Activated naive CD4-positive, alpha-beta T cell treated with anti-CD3 and anti-CD28 coated beads, Interleukin-2, amount 50 U/mL, for 72 hours (primary cell): ENCODE data around the gene ZNF578. TPM values are rescaled to one million over a fixed set of nuclear protein-coding genes. Genes with fewer than 3 reads are reported as not detected.
"Not testable (repeated sequence)": the region's sequence is repeated elsewhere in the genome, so short reads cannot be mapped to it uniquely, and the experiment has no call there.

Source experiments
- ATAC-seq, 2 donors: fragments of 150-1000 bp; cut with Tn5 transposase; 2 replicates each; pipeline ENCODE4 v1.10.0; 2021; ENCODE audit warnings: mild to moderate bottlenecking in 2 of 2, moderate library complexity in 2 of 2
- DNase-seq, 2 donors: peaks; one replicate each; pipeline ENCODE4 v3.0.0; 2021 to 2022; ENCODE audit warnings: low spot score in 2 of 2
- H3K27ac Mint-ChIP-seq, 2 donors: one replicate each; pipeline ENCODE4 v1.8.0; 2022; ENCODE audit warnings: mild to moderate bottlenecking in 2 of 2, mixed read lengths in 2 of 2
- H3K36me3 Mint-ChIP-seq, 2 donors: one replicate each; pipeline ENCODE4 v1.8.0; 2022; ENCODE audit warnings: mixed read lengths in 2 of 2
- H3K9me3 Mint-ChIP-seq, 2 donors: one replicate each; pipeline ENCODE4 v1.8.0; 2022; ENCODE audit warnings: mixed read lengths in 2 of 2
- total RNA-seq, 2 donors: library from RNA; stranded (reverse); gene quantifications; one replicate each; pipeline ENCODE4 v1.2.3, GENCODE V29; 2022

The ZNF578 gene
- total RNA-seq, 2 donors from 2014 or later: 0.47 to 0.57 TPM

DNA sequence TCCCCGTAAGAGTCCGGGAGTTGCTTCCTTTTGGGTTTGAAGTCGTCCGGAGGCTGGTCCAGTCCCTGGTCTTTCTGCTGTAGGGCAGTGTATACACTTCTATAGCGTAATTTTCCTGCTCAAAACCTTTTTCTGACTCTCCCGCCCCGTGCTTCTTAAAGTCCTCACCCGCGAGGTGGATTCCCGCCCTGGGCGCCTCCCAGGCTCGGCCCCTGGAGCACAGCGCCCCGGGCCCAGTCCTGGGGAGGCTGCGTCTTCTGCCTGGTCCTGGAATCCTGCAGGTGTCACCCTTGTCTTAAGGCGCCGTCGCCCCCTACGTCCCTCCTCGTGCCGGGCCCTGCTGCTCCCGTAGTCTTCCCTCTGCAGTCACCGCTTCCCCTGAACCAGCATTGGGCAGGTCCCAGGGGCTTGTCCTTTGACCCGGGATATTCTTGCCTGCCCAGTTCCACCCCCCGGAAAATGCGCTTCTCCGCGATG lies 39.7 kb downstream of the ZNF578 start:
- ATAC-seq (no peak), DNase-seq (no peak)
- Mint-ChIP-seq H3K27ac (no peak overlapping the region), H3K9me3 (peaks cover 25 to 30% of the 10 kb centered on the region in 2 donors), H3K36me3 (peaks cover 49% of the 10 kb centered on the region in 2 donors)

GRCh38 chr19:52494518-52494917 lies 41.2 kb downstream of the ZNF578 start:
- DNase-seq (no peak), ATAC-seq (no peak)
- Mint-ChIP-seq H3K36me3 (peaks cover 57 to 61% of the 10 kb centered on the region in 2 donors), H3K27ac (no peak overlapping the region), H3K9me3 (peaks cover 28 to 30% of the 10 kb centered on the region in 2 donors)

GRCh38 chr19:52498571-52498970 lies 45.2 kb downstream of the ZNF578 start:
- ATAC-seq: no peak
- peaks cover 60 to 68% of the 10 kb centered on the region in 2 donors for H3K36me3 Mint-ChIP-seq
- no peak for DNase-seq
- H3K9me3 Mint-ChIP-seq: peaks cover 23 to 25% of the 10 kb centered on the region in 2 donors
- no peak overlapping the region for H3K27ac Mint-ChIP-seq

DNA sequence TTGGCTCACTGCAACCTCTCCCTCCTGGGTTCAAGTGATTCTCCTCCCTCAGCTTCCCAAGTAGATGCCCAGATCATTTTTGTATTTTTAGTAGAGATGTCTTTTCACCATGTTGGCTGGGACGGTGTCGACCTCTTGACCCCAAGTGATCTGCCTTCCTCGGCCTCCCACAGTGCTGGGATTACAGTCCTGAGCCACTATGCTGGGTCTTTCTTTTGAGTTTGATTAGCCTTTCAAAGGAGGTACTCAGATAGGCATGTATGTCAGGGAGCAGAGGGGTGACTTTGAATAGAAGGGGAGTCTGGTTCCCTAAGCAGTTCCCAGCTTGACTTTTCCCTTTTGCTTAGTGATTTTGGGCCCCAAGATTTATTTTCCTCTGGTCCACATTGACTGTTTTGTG lies 47.1 kb downstream of the ZNF578 start:
- not testable (repeated sequence) for ATAC-seq

GRCh38 chr19:52500991-52501390 lies 47.6 kb downstream of the ZNF578 start:
- H3K27ac Mint-ChIP-seq, DNase-seq, ATAC-seq: not testable (repeated sequence)
- Mint-ChIP-seq H3K36me3 (peaks cover 54 to 66% of the 10 kb centered on the region in 2 donors), H3K9me3 (peaks cover 15% of the 10 kb centered on the region in 2 donors)

More for the DNA sequence above, 47.1 kb downstream of the ZNF578 start:
- peaks cover 50 to 66% of the 10 kb centered on the region in 2 donors for H3K36me3 Mint-ChIP-seq
- not testable (repeated sequence) for DNase-seq, H3K27ac Mint-ChIP-seq
- peaks cover 15 to 19% of the 10 kb centered on the region in 2 donors for H3K9me3 Mint-ChIP-seq

GRCh38 chr19:52507266-52507665 lies 53.9 kb downstream of the ZNF578 start:
- H3K36me3 Mint-ChIP-seq: peaks cover 48 to 59% of the 10 kb centered on the region in 2 donors

DNA sequence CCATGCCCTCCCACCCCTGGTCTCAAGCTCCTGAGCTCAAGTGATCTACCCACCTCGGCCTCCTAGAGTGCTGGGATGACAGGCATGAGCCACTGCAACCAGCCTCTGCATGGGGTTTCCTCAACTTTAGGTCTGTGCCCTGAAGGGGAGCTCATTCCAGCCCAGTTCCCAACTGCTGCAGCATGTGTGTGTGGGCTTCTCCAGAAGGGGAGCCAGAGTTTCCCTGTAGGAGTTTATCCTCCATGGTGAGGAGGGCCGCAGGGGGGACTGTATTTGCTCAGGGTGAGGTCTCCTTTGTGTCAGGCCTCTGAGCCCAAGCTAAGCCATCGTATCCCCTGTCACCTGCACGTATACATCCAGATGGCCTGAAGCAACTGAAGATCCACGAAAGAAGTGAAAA lies 62.8 kb downstream of the ZNF578 start:
- Mint-ChIP-seq H3K9me3 (peaks cover 35 to 55% of the 10 kb centered on the region in 2 donors), H3K36me3 (peaks cover 80% of the 10 kb centered on the region in 2 donors), H3K27ac (no peak overlapping the region)
- ATAC-seq (no peak), DNase-seq (no peak)

More at GRCh38 chr19:52507266-52507665, 53.9 kb downstream of the ZNF578 start:
- peaks cover 12 to 19% of the 10 kb centered on the region in 2 donors for H3K9me3 Mint-ChIP-seq
- no peak for ATAC-seq
- no peak overlapping the region for H3K27ac Mint-ChIP-seq
- no peak for DNase-seq

- H3K36me3 Mint-ChIP-seq: peaks cover 72 to 80% of the 10 kb centered on the region in 2 donors
- peak in 1 of 2 donors; percentile 34 for ATAC-seq
- DNase-seq: no peak
- peaks cover 32 to 55% of the 10 kb centered on the region in 2 donors for H3K9me3 Mint-ChIP-seq
- no peak overlapping the region for H3K27ac Mint-ChIP-seq
These were observed 65.3 kb downstream of the ZNF578 start for GRCh38 chr19:52518646-52519045.

GRCh38 chr19:52519175-52519574 lies 65.8 kb downstream of the ZNF578 start:
- not testable (repeated sequence) for H3K27ac Mint-ChIP-seq, DNase-seq, ATAC-seq
- Mint-ChIP-seq H3K9me3 (peaks cover 29 to 50% of the 10 kb centered on the region in 2 donors), H3K36me3 (peaks cover 67 to 75% of the 10 kb centered on the region in 2 donors)

DNA sequence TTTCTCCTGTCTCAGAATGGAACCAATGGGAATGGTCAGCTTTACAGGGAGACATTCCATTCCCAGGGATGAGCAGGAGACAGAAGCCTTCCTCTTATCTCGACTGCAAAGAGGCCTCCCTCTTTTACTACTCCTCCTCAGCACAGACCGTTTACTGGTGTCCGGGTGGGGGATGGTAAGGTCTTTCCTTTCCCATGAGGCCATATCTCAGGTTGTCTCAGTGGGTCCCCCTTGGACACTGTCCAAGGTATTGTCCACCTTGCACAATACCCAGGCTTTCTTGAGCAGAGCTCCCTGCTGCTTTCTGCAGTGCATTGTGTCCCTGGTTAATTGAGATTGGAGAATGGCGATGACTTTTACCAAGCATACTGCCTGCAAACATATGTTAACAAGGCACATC lies 66.7 kb downstream of the ZNF578 start:
- H3K9me3 Mint-ChIP-seq: peaks cover 26 to 50% of the 10 kb centered on the region in 2 donors
- no peak overlapping the region for H3K27ac Mint-ChIP-seq
- ATAC-seq (no peak), DNase-seq (no peak)
- peaks cover 60 to 70% of the 10 kb centered on the region in 2 donors for H3K36me3 Mint-ChIP-seq

GRCh38 chr19:52522551-52522950 lies 69.2 kb downstream of the ZNF578 start:
- Mint-ChIP-seq H3K27ac (no peak overlapping the region), H3K9me3 (peaks cover 17 to 42% of the 10 kb centered on the region in 2 donors)
- DNase-seq: no peak

DNA sequence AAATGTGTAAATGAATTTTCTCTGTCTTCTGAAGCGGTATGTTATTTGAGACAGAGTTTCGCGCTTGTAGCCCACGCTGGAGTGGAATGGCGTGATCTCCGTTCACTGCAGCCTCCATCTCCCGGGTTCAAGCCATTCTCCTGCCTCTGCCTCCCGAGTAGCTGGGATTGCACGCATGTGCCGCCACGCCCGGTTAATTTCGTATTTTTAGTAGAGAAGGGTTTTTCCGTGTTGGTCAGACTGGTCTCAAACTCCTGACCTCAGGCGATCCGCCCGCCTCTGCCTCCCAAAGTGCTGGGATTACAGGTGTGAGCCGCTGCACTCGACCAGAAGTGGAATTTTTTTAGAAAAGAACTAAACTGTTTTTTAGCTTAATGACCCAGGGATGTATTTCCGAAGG lies 70.7 kb downstream of the ZNF578 start:
- ATAC-seq (no peak), DNase-seq (no peak)
- Mint-ChIP-seq H3K27ac (no peak overlapping the region), H3K9me3 (peaks cover 24 to 46% of the 10 kb centered on the region in 2 donors), H3K36me3 (peaks cover 38 to 49% of the 10 kb centered on the region in 2 donors)

More at GRCh38 chr19:52522551-52522950, 69.2 kb downstream of the ZNF578 start:
- no peak for ATAC-seq
- H3K36me3 Mint-ChIP-seq: peaks cover 38 to 44% of the 10 kb centered on the region in 2 donors

DNA sequence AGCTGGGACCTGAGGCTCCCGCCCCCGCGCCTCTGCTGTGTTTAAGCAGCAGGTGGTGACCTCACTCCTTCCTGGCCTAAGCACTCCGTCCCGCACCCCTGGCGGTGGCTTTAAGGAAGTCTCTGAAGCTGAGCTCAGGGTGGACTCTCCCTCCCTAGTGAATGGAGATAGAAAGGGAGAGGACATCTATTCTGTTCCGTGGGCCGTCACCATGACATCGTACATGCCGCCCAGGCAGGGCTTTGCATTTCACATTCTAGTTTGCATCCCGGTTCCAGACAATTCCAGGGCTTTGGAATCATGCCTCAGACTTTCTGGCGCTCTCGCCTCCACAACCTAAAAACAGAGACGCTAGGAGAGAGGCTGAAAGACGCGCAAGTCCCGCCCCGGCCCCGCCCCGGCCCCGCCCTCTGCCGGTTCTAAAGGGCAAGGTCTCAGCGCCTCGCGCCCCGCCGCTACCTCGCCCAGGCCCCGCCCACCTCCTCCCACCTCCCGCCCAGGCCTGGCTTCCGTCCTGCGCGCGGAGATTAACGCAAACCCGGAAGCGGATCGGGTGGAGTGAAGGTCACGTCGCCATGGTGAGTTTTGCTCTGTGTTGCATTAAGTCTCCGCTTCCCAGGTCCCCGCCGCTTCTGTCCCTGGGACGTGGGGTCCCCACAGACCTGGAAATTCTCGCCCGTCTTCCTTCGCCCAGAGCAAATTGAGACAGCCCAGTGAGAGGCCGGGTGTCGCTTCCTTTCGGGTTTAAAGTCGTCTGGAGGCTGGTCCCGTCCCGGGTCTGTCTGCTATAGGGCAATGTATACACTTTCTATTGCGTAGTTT lies 74.0 kb downstream of the ZNF578 start, which contains the start of gene ZNF808:
Gene ZNF808, plus strand, starts transcription at position 535 of the 822 bp plus-strand sequence. CDS start 15,617 bp downstream, outside the sequence.
- Mint-ChIP-seq H3K36me3 (peaks cover 19 to 49% of the 10 kb centered on the region in 2 donors), H3K27ac (peak within 1 kb of the TSS; percentile 94 to 99), H3K9me3 (peaks cover 12 to 24% of the 10 kb centered on the region in 2 donors)
- ATAC-seq: peak; percentile 93 to 94
- peak; percentile 85 to 90 for DNase-seq

GRCh38 chr19:52527956-52528351 lies 74.6 kb downstream of the ZNF578 start:
- Mint-ChIP-seq H3K9me3 (peaks cover 9 to 19% of the 10 kb centered on the region in 2 donors), H3K36me3 (peaks cover 16 to 47% of the 10 kb centered on the region in 2 donors), H3K27ac (peak overlapping the region; percentile 94 to 99)
- ATAC-seq (no peak), DNase-seq (no peak)

DNA sequence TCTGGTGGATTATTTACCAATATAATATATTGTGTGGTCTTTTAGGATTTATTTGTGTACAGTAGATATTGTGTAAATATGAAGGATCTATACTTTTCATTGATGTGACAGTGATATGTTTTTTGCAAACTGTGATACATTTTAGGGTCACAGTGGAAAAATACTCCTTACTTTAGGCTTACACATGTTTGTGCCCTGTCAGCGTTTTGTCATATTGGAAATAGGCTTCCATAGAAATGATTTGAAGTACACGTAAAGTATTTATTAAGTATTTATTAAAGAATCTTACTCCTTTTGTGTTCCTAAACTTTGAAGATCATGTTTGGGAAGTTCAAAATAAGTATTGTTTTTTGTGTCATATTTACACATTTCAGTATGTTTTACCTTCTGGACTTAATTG lies 79.1 kb downstream of the ZNF578 start:
- no peak overlapping the region for H3K27ac Mint-ChIP-seq
- H3K9me3 Mint-ChIP-seq: peaks cover 7 to 11% of the 10 kb centered on the region in 2 donors
- no peak for ATAC-seq
- no peak for DNase-seq
- peaks cover 35 to 75% of the 10 kb centered on the region in 2 donors for H3K36me3 Mint-ChIP-seq

- ATAC-seq (no peak), DNase-seq (no peak)
- Mint-ChIP-seq H3K36me3 (peaks cover 31 to 70% of the 10 kb centered on the region in 2 donors), H3K27ac (no peak overlapping the region), H3K9me3 (peaks cover 0 to 9% of the 10 kb centered on the region in 2 donors)
These were observed 80.5 kb downstream of the ZNF578 start for GRCh38 chr19:52533901-52534300.

GRCh38 chr19:52535385-52535770 lies 82.0 kb downstream of the ZNF578 start:
- ATAC-seq (peak; percentile 11), DNase-seq (peak in 1 of 2 donors; percentile 56)
- Mint-ChIP-seq H3K36me3 (peaks cover 29 to 68% of the 10 kb centered on the region in 2 donors), H3K27ac (peak overlapping the region; percentile 87 to 90)
- not testable (repeated sequence) for H3K9me3 Mint-ChIP-seq
